Endothelial cell of umbilical vein (primary cell): ENCODE data around the gene MYO9B.

Experiments used
- CTCF ChIP-seq, 2 donors: IDR thresholded peaks; 1 replicate in 1 of 2; 2 replicates in 1 of 2; pipeline ENCODE4 v1.5.1; 2011; ENCODE audit warnings: low read length in 2 of 2, mild to moderate bottlenecking in 2 of 2, moderate library complexity in 2 of 2, control low read depth in 1 of 2, inconsistent platforms in 1 of 2, low read depth in 1 of 2; ENCODE audit not compliant: insufficient read depth in 1 of 2; ENCODE audit errors: extremely low read depth in 1 of 2
- EZH2 ChIP-seq: IDR thresholded peaks from 2 replicates; pipeline ENCODE4 v1.6.1; 2012; ENCODE audit warnings: borderline replicate concordance, low read depth, mild to moderate bottlenecking, moderate library complexity, low read length, inconsistent platforms; ENCODE audit not compliant: severe bottlenecking
- MAX ChIP-seq: IDR thresholded peaks from 2 replicates; pipeline ENCODE4 v1.6.1; 2011; ENCODE audit not compliant: insufficient read depth, insufficient read length
- POLR2AphosphoS5 ChIP-seq: IDR thresholded peaks from 2 replicates; pipeline ENCODE4 v1.6.1; 2012; ENCODE audit warnings: low read depth, mild to moderate bottlenecking, control low read depth, low read length, moderate library complexity; ENCODE audit not compliant: insufficient read depth

- TF ChIP-seq CTCF (IDR thresholded peaks at IDR 0.05; ENCODE audit: extremely low read depth in 1 of 2, insufficient read depth in 1 of 2, low read depth in 1 of 2, low read length in 2 of 2), result no peak
- TF ChIP-seq MAX, result no peak
- TF ChIP-seq POLR2AphosphoS5, result no peak
- no peak for TF ChIP-seq EZH2
Observed at GRCh38 chr19:17063428-17063827, 12.1 kb upstream of the MYO9B start.
